ENCODE data around the gene SMDT1.

DNA sequence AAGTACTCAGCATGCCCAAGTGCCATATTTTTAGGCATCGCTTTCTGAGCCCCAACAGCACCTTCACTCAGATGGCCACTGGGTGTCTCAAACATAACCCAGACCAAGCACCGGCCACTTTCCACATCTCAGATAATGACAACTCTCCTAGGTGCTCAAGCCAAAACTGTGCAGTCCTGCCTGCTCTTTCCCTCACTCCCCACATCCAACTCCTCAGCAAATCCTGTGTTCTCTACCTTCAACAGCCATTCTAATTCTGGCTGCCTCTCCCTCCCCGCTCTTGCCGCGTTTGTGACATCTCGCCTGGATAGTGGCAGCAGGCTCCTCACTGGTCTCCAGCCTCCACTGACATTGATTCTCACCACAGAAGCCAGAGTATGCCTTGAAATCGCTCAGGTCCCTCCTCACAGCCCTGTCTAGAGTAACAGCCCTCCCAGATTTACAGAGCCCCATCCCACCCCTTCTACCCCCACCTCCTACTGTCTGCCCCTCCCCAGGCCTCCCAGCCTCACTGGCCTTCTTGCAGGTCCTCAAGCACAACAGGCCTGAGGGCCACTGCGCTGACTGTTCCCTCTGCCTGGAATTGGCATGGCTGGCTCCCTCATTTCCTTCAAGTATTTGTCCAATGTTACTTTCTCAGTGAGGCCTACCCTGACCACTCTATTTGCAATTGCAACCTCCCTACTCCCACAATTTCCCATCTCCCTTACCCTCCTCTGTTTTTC lies 6.7 kb upstream of the SMDT1 start:
- no peak for TF ChIP-seq POLR2A (IDR thresholded peaks at IDR 0.05)
- TF ChIP-seq, protein P1, sequence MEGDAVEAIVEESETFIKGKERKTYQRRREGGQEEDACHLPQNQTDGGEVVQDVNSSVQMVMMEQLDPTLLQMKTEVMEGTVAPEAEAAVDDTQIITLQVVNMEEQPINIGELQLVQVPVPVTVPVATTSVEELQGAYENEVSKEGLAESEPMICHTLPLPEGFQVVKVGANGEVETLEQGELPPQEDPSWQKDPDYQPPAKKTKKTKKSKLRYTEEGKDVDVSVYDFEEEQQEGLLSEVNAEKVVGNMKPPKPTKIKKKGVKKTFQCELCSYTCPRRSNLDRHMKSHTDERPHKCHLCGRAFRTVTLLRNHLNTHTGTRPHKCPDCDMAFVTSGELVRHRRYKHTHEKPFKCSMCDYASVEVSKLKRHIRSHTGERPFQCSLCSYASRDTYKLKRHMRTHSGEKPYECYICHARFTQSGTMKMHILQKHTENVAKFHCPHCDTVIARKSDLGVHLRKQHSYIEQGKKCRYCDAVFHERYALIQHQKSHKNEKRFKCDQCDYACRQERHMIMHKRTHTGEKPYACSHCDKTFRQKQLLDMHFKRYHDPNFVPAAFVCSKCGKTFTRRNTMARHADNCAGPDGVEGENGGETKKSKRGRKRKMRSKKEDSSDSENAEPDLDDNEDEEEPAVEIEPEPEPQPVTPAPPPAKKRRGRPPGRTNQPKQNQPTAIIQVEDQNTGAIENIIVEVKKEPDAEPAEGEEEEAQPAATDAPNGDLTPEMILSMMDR (IDR thresholded peaks at IDR 0.05), result no peak

Data from lower leg skin (tissue), 3 donors.